ENCODE data around the gene CDH13.

CDH13 gene

DNA sequence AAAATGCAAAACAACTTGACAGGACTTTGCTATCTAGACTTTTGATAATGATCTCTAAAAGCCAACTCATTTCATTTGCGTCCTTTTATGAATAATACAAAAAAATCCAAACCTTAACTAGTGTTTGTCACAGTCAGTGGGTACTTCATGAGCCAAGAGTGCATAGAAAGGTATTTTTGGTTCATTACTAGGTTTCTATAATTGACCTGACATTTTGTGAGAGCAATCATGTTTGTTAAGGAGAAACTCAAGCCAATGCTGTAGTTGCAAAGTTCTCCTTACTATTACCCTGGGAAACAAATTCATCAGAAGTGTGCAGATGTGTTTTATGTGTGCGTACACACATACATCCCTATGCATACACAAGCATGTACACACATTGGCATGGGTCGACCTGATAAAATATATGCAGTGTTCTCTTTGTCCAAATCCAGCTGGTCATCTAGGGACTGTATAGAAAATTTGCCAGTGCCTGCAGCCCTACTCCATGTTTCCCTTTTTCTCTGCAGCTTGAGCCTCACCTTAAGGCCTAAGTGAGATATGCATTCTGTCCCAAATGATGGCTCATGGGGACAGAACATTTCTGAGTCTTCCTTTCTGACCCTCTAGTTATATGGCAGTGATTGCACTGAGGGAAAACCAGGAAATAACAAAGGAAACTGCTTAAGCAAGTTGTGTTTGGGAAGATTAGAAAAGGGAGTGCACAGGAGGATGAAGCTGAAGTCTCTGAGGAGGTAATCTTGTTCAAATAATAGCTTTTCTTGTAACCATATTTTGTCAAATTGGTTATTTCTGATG lies 128.1 kb downstream of the CDH13 start:
- H3K4me3 ChIP-seq: no peak overlapping the region
- no peaks in the 10 kb centered on the region for H3K36me3 ChIP-seq (ENCODE audit: insufficient read depth, low read length)
- H3K9ac ChIP-seq (ENCODE audit: insufficient read length): no peak overlapping the region
- no peak overlapping the region for H3K27ac ChIP-seq
- no peak for DNase-seq (ENCODE audit: low read depth, low spot score)
- H3K9me3 ChIP-seq (ENCODE audit: low read depth, low read length): no peaks in the 10 kb centered on the region
- TF ChIP-seq FOXP2 (optimal IDR thresholded peaks at IDR 0.05; ENCODE audit: control extremely low read depth, extremely low read length, insufficient read depth) (no peak), EZH2 (IDR thresholded peaks at IDR 0.05) (no peak), POLR2AphosphoS5 (IDR thresholded peaks at IDR 0.05; ENCODE audit: borderline replicate concordance, low read depth, low read length) (no peak)

DNA sequence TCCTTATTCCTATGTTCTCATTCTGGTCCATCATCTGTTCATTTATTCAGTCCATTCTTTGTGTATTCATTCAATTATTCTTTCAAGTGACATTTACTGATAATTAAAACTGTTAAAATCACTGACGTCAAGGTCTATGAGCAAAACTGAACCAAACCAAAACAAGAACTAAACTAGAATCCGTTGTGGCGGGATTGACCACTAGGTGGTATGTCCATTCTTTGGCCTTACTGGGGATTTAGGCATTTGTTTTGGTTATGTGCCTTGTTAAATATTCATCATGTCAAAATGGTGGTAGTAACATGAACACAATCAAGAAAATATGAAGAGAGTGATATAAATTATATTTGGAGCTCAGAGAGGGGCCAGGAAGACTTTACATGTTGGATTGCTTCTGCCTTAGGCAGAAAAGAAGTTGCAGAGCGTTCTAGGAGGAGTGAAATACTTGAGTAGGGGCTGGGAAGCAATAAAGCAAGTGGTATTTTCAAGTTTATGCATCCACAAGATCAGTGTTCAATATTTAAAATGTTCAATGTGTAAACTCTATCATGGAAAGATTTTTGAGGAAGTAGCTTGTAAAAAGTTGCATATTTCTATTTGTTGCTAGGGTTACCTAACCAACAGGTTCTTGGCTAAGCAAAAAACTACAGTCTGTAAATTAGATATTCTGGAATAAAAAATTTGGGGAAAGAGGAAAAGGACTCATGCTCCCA lies 129.0 kb downstream of the CDH13 start:
- Histone ChIP-seq H3K36me3 (ENCODE audit: insufficient read depth, low read length) (no peaks in the 10 kb centered on the region), H3K27ac (no peak overlapping the region)
- no peak for DNase-seq (ENCODE audit: low read depth, low spot score)

DNA sequence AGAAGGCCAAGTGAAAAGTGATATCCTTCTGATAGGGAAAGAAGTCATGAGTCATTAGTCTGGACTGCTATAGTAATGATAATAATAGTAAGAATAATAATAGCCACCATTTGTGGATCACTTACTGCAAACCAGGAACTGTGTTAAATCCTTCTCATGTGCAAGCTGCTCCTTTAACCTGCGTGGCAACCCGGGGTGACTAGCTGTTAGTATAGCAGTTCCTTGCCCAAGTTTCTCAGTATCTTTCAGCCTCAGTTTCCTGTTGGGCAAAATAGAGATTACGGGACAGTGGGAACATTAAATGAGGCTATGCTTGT lies 129.5 kb downstream of the CDH13 start:
- Histone ChIP-seq H3K36me3 (ENCODE audit: insufficient read depth, low read length) (no peaks in the 10 kb centered on the region), H3K9me3 (ENCODE audit: low read depth, low read length) (no peaks in the 10 kb centered on the region), H3K4me3 (no peak overlapping the region), H3K27ac (no peak overlapping the region), H3K9ac (ENCODE audit: insufficient read length) (no peak overlapping the region)
- TF ChIP-seq FOXP2 (optimal IDR thresholded peaks at IDR 0.05; ENCODE audit: control extremely low read depth, extremely low read length, insufficient read depth) (no peak), POLR2AphosphoS5 (IDR thresholded peaks at IDR 0.05; ENCODE audit: borderline replicate concordance, low read depth, low read length) (no peak)
- no peak for DNase-seq (ENCODE audit: low read depth, low spot score)

More for the DNA sequence above, 129.0 kb downstream of the CDH13 start:
- no peak for TF ChIP-seq EZH2 (IDR thresholded peaks at IDR 0.05)
- no peak for TF ChIP-seq POLR2AphosphoS5 (IDR thresholded peaks at IDR 0.05; ENCODE audit: borderline replicate concordance, low read depth, low read length)
- TF ChIP-seq FOXP2 (optimal IDR thresholded peaks at IDR 0.05; ENCODE audit: control extremely low read depth, extremely low read length, insufficient read depth): no peak
- H3K4me3 ChIP-seq: no peak overlapping the region
- no peak overlapping the region for H3K9ac ChIP-seq (ENCODE audit: insufficient read length)
- H3K9me3 ChIP-seq (ENCODE audit: low read depth, low read length): no peaks in the 10 kb centered on the region

DNA sequence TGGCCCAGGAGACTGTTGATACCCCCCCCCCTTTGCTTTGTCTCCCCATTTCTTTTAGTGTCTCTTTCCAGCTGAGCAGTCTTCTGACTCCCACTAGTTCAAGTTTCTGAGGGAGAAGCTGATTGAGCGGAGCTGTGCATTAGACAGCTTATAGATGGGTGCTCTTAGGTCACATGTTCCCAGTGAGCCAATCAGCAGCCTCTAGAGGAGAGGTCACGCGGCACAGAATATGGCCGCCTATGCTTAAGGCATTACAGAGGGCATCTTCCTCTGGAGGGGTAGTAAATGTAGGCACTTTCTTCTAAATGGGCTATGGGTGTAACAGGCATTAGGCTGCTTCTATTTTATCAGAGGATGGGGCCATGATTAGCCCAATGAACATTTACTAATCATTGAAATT lies 131.6 kb downstream of the CDH13 start:
- no peak overlapping the region for H3K27ac ChIP-seq
- H3K9ac ChIP-seq (ENCODE audit: insufficient read length): no peak overlapping the region
- TF ChIP-seq FOXP2 (optimal IDR thresholded peaks at IDR 0.05; ENCODE audit: control extremely low read depth, extremely low read length, insufficient read depth): no peak
- TF ChIP-seq EZH2 (IDR thresholded peaks at IDR 0.05): no peak
- TF ChIP-seq POLR2AphosphoS5 (IDR thresholded peaks at IDR 0.05; ENCODE audit: borderline replicate concordance, low read depth, low read length): no peak
- H3K4me3 ChIP-seq: no peak overlapping the region
- H3K9me3 ChIP-seq (ENCODE audit: low read depth, low read length): no peaks in the 10 kb centered on the region
- no peaks in the 10 kb centered on the region for H3K36me3 ChIP-seq (ENCODE audit: insufficient read depth, low read length)
- no peak for DNase-seq (ENCODE audit: low read depth, low spot score)

DNA sequence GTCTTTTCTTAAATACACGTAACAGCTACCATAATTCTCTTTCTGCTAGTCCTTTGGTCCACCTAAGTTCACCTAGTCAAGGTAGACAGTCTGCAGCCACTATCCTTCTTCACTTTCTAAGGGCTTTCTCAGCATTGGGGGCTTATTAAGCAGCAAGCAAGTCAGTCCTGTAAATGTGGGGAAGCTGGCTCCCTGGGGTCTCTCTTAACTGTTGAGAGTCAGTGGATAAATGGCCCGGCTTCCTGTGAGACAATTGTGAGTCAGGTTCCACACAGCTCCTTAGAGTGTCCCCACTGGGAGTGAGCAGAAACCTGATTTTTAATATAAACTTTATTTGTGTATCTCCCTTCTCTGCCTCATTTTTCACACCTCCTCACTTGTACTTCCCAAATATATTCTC lies 132.1 kb downstream of the CDH13 start:
- TF ChIP-seq POLR2AphosphoS5 (IDR thresholded peaks at IDR 0.05; ENCODE audit: borderline replicate concordance, low read depth, low read length): no peak
- TF ChIP-seq FOXP2 (optimal IDR thresholded peaks at IDR 0.05; ENCODE audit: control extremely low read depth, extremely low read length, insufficient read depth): no peak
- no peak for TF ChIP-seq EZH2 (IDR thresholded peaks at IDR 0.05)
- Histone ChIP-seq H3K4me3 (no peak overlapping the region), H3K36me3 (ENCODE audit: insufficient read depth, low read length) (no peaks in the 10 kb centered on the region), H3K27ac (no peak overlapping the region), H3K9ac (ENCODE audit: insufficient read length) (no peak overlapping the region), H3K9me3 (ENCODE audit: low read depth, low read length) (no peaks in the 10 kb centered on the region)
- DNase-seq (ENCODE audit: low read depth, low spot score): no peak

DNA sequence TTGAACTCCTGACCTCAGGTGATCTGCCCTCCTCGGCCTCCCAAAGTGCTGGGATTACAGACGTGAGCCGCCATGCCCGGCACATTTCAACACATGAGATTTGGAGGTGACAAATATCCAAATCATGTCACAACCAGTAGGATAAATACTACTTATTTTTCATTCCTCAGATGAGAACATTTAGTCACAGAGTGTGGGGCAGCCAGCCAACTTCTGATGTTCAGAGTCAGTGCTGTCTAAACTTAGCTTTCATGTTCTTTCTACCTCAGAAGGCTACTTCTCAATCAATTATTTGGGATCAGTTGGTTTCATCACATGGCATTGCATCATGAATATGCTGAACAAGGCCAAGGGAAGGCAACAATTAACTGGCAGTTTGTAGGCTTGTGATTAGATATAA lies 134.5 kb downstream of the CDH13 start:
- no peak overlapping the region for H3K4me3 ChIP-seq
- no peak for DNase-seq (ENCODE audit: low read depth, low spot score)
- no peaks in the 10 kb centered on the region for H3K36me3 ChIP-seq (ENCODE audit: insufficient read depth, low read length)
- no peak overlapping the region for H3K9ac ChIP-seq (ENCODE audit: insufficient read length)
- no peak overlapping the region for H3K27ac ChIP-seq
- TF ChIP-seq FOXP2 (optimal IDR thresholded peaks at IDR 0.05; ENCODE audit: control extremely low read depth, extremely low read length, insufficient read depth) (no peak), POLR2AphosphoS5 (IDR thresholded peaks at IDR 0.05; ENCODE audit: borderline replicate concordance, low read depth, low read length) (no peak), EZH2 (IDR thresholded peaks at IDR 0.05) (no peak)
- no peaks in the 10 kb centered on the region for H3K9me3 ChIP-seq (ENCODE audit: low read depth, low read length)

DNA sequence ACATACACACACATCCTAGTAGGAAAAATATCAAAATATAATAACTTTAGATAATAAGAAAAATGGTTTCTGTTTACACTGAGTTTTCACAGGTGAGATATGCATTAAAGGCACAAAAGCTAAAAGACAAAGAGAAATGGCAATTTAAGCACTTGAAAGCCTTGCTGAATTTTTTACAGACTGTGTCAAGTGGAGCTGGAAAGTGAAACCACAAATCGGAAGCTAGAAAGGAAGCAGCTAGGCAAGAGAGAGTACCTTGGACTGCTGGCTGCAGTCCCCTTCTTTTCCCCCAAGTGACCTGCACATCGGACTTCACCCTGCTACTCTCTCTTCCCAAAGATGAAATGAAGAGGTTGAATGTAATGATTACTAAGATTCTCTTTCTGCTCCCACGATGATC lies 135.1 kb downstream of the CDH13 start:
- Histone ChIP-seq H3K4me3 (no peak overlapping the region), H3K9me3 (ENCODE audit: low read depth, low read length) (no peaks in the 10 kb centered on the region), H3K9ac (ENCODE audit: insufficient read length) (no peak overlapping the region), H3K27ac (no peak overlapping the region), H3K36me3 (ENCODE audit: insufficient read depth, low read length) (no peaks in the 10 kb centered on the region)
- no peak for DNase-seq (ENCODE audit: low read depth, low spot score)
- TF ChIP-seq POLR2AphosphoS5 (IDR thresholded peaks at IDR 0.05; ENCODE audit: borderline replicate concordance, low read depth, low read length): no peak
- no peak for TF ChIP-seq FOXP2 (optimal IDR thresholded peaks at IDR 0.05; ENCODE audit: control extremely low read depth, extremely low read length, insufficient read depth)
- TF ChIP-seq EZH2 (IDR thresholded peaks at IDR 0.05): no peak

DNA sequence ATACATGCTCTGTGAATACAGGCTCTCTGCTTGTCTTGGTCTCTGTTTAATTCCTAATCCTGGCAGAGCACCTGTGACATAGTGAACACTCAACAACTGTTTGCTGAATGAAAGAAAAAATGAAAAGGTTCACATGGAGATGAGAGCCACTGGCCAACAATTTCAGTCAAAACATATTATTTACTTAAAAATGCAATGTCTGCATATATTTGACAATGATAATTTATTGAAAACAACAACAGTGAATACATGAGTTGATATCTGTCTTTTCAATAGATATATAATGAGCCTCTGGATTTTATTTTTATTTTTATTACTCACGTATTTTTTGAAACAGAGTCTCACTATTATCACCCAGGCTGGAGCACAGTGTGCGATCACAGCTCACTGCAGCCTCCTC lies 136.6 kb downstream of the CDH13 start:
- no peak for DNase-seq (ENCODE audit: low read depth, low spot score)
- H3K27ac ChIP-seq: no peak overlapping the region
- H3K9ac ChIP-seq (ENCODE audit: insufficient read length): no peak overlapping the region
- no peaks in the 10 kb centered on the region for H3K36me3 ChIP-seq (ENCODE audit: insufficient read depth, low read length)
- no peaks in the 10 kb centered on the region for H3K9me3 ChIP-seq (ENCODE audit: low read depth, low read length)
- no peak overlapping the region for H3K4me3 ChIP-seq
- no peak for TF ChIP-seq FOXP2 (optimal IDR thresholded peaks at IDR 0.05; ENCODE audit: control extremely low read depth, extremely low read length, insufficient read depth)
- no peak for TF ChIP-seq EZH2 (IDR thresholded peaks at IDR 0.05)
- no peak for TF ChIP-seq POLR2AphosphoS5 (IDR thresholded peaks at IDR 0.05; ENCODE audit: borderline replicate concordance, low read depth, low read length)

Data from SK-N-MC (cell line).